HEK293 (cell line): ENCODE measurements around the gene KCNK15.

ENCODE experiments used
- CTCF ChIA-PET: fragments of 350-600 bp; formaldehyde crosslinking; extraction: SDS; loops from one replicate; lab custom pipeline; 2021; ENCODE audit warnings: antibody characterized with exemption; lab: Yijun Ruan, JAX
- POLR2A ChIA-PET: fragments of 300-600 bp; formaldehyde crosslinking; extraction: SDS; loops from one replicate; lab custom pipeline; 2020; ENCODE audit warnings: antibody characterized with exemption, inconsistent platforms; lab: Yijun Ruan, JAX
- H3K27ac ChIP-seq: fragments of 200-500 bp; sonication (Bioruptor generic); 2 replicates; pipeline ENCODE4 v1.5.1; 2014; ENCODE audit warnings: low read depth, low read length, control low read depth, inconsistent platforms; ENCODE audit errors: extremely low read depth
- H3K36me3 ChIP-seq, 2 experiments: fragments of 200-500 bp in 1 of 2; sonication (Bioruptor generic) in 1 of 2; 1 replicate in 1 of 2; 2 replicates in 1 of 2; pipeline ENCODE4 v1.5.1; 2014 to 2017; ENCODE audit warnings: inconsistent platforms in 2 of 2, low read length in 2 of 2; ENCODE audit not compliant: control insufficient read depth in 2 of 2, insufficient read depth in 1 of 2
- H3K4me1 ChIP-seq: fragments of 200-500 bp; sonication (Bioruptor generic); 2 replicates; pipeline ENCODE4 v1.5.1; 2014; ENCODE audit warnings: mild to moderate bottlenecking, low read length, inconsistent platforms; ENCODE audit not compliant: control insufficient read depth, insufficient read depth
- H3K4me3 ChIP-seq: 2 replicates; pipeline ENCODE4 v1.5.1; 2011; ENCODE audit warnings: low read depth, mild to moderate bottlenecking, control low read depth, low read length, moderate library complexity
- H3K9me3 ChIP-seq: fragments of 200-500 bp; sonication (Bioruptor generic); 2 replicates; pipeline ENCODE4 v1.5.1; 2014; ENCODE audit warnings: low read depth, low read length, inconsistent platforms; ENCODE audit not compliant: control insufficient read depth, insufficient read depth
- ATF2 ChIP-seq: fragments of 450-650 bp; formaldehyde crosslinking; IDR thresholded peaks from 2 replicates; pipeline ENCODE4 v1.5.1; 2016; ENCODE audit warnings: missing biosample characterization, missing genetic modification characterization, low read depth
- BCL11B ChIP-seq: fragments of 450-650 bp; formaldehyde crosslinking; IDR thresholded peaks from 2 replicates; pipeline ENCODE4 v1.5.1; 2016; ENCODE audit warnings: low read depth, missing biosample characterization, missing genetic modification characterization
- HIC1 ChIP-seq: fragments of 450-650 bp; formaldehyde crosslinking; IDR thresholded peaks from 2 replicates; pipeline ENCODE4 v1.5.1; 2016; ENCODE audit warnings: missing biosample characterization, missing genetic modification characterization
- OSR2 ChIP-seq: fragments of 450-650 bp; formaldehyde crosslinking; IDR thresholded peaks from 2 replicates; pipeline ENCODE4 v1.5.1; 2016; ENCODE audit warnings: missing biosample characterization, missing genetic modification characterization
- PBX3 ChIP-seq: sonication (generic); formaldehyde crosslinking; IDR thresholded peaks from 2 replicates; pipeline ENCODE4 v1.8.1; 2022; ENCODE audit warnings: mild to moderate bottlenecking, moderate library complexity, missing genetic modification reagents
- ZBTB17 ChIP-seq: fragments of 450-650 bp; formaldehyde crosslinking; IDR thresholded peaks from 2 replicates; pipeline ENCODE4 v1.5.1; 2016; ENCODE audit warnings: missing biosample characterization, missing genetic modification characterization
- ZBTB7A ChIP-seq: fragments of 450-650 bp; formaldehyde crosslinking; IDR thresholded peaks from 2 replicates; pipeline ENCODE4 v1.5.1; 2016; ENCODE audit warnings: low read depth, missing biosample characterization, missing genetic modification characterization
- ZEB2 ChIP-seq: fragments of 450-650 bp; formaldehyde crosslinking; IDR thresholded peaks from 2 replicates; pipeline ENCODE4 v1.5.1; 2016; ENCODE audit warnings: missing biosample characterization, missing genetic modification characterization
- ZFP3 ChIP-seq: fragments of 450-650 bp; formaldehyde crosslinking; IDR thresholded peaks from 2 replicates; pipeline ENCODE4 v1.5.1; 2016; ENCODE audit warnings: low read depth, missing biosample characterization, missing genetic modification characterization
- ZNF132 ChIP-seq: fragments of 450-650 bp; formaldehyde crosslinking; IDR thresholded peaks from 2 replicates; pipeline ENCODE4 v1.5.1; 2017; ENCODE audit warnings: missing biosample characterization, missing genetic modification characterization, borderline replicate concordance
- ZNF175 ChIP-seq: fragments of 450-650 bp; formaldehyde crosslinking; IDR thresholded peaks from 2 replicates; pipeline ENCODE4 v1.5.1; 2016; ENCODE audit warnings: missing biosample characterization, missing genetic modification characterization
- ZNF2 ChIP-seq: fragments of 450-650 bp; formaldehyde crosslinking; IDR thresholded peaks from 2 replicates; pipeline ENCODE4 v1.5.1; 2016; ENCODE audit warnings: missing biosample characterization, missing genetic modification characterization
- ZNF223 ChIP-seq: fragments of 450-650 bp; formaldehyde crosslinking; IDR thresholded peaks from 2 replicates; pipeline ENCODE4 v1.5.1; 2016; ENCODE audit warnings: missing biosample characterization, missing genetic modification characterization
- ZNF26 ChIP-seq: fragments of 450-650 bp; formaldehyde crosslinking; IDR thresholded peaks from 2 replicates; pipeline ENCODE4 v1.5.1; 2016; ENCODE audit warnings: missing biosample characterization, missing genetic modification characterization
- ZNF324 ChIP-seq: fragments of 450-650 bp; formaldehyde crosslinking; IDR thresholded peaks from 2 replicates; pipeline ENCODE4 v1.5.1; 2016; ENCODE audit warnings: missing biosample characterization, missing genetic modification characterization
- ZNF394 ChIP-seq: fragments of 450-650 bp; formaldehyde crosslinking; IDR thresholded peaks from 2 replicates; pipeline ENCODE4 v1.5.1; 2016; ENCODE audit warnings: missing biosample characterization, missing genetic modification characterization, mild to moderate bottlenecking, moderate library complexity, borderline replicate concordance
- ZNF518A ChIP-seq: fragments of 450-650 bp; formaldehyde crosslinking; conservative IDR thresholded peaks from 2 replicates; pipeline ENCODE4 v1.5.1; 2016; ENCODE audit warnings: low read depth, missing biosample characterization, missing genetic modification characterization
- ZNF530 ChIP-seq: fragments of 450-650 bp; formaldehyde crosslinking; IDR thresholded peaks from 2 replicates; pipeline ENCODE4 v1.5.1; 2016; ENCODE audit warnings: low read depth, missing biosample characterization, missing genetic modification characterization
- ZNF558 ChIP-seq: fragments of 450-650 bp; formaldehyde crosslinking; IDR thresholded peaks from 2 replicates; pipeline ENCODE4 v1.5.1; 2016; ENCODE audit warnings: missing biosample characterization, missing genetic modification characterization
- ZNF670 ChIP-seq: fragments of 450-650 bp; formaldehyde crosslinking; IDR thresholded peaks from 2 replicates; pipeline ENCODE4 v1.5.1; 2016; ENCODE audit warnings: missing biosample characterization, missing genetic modification characterization, low read depth
- ZNF692 ChIP-seq: fragments of 450-650 bp; formaldehyde crosslinking; IDR thresholded peaks from 2 replicates; pipeline ENCODE4 v1.5.1; 2016; ENCODE audit warnings: missing biosample characterization, missing genetic modification characterization
- ZSCAN30 ChIP-seq: fragments of 450-650 bp; IDR thresholded peaks from 2 replicates; pipeline ENCODE4 v1.5.1; 2018; ENCODE audit warnings: missing biosample characterization, mild to moderate bottlenecking, missing genetic modification characterization, moderate library complexity

The KCNK15 gene

GRCh38 chr20:44709380-44709779, 36.3 kb upstream of the KCNK15 start:
- Histone ChIP-seq H3K9me3 (no peaks in the 10 kb centered on the region), H3K4me1 (no peaks in the 10 kb centered on the region), H3K4me3 (no peak overlapping the region), H3K27ac (no peak overlapping the region), H3K36me3 (no peaks in the 10 kb centered on the region)
- POLR2A ChIA-PET = no interaction called here
- CTCF ChIA-PET = interaction anchor here (0.6 to 0.7 kb wide), 2 partner anchors 14 to 16 kb away, joined by 3 to 4 read pairs; no protein-coding TSS in a partner anchor
- TF ChIP-seq ATF2 (tag by site-specific recombination) (no peak), ZFP3 (tag by site-specific recombination) (no peak), ZEB2 (tag by site-specific recombination) (no peak), ZNF670 (tag by site-specific recombination) (no peak), ZNF175 (tag by site-specific recombination) (no peak), ZNF223 (tag by site-specific recombination) (no peak), ZNF558 (tag by site-specific recombination) (no peak), ZNF324 (no peak), ZNF530 (tag by site-specific recombination) (no peak), ZBTB17 (tag by site-specific recombination) (no peak), ZNF692 (tag by site-specific recombination) (no peak), OSR2 (no peak), ZBTB7A (no peak), ZNF518A (no peak)

GRCh38 chr20:44709797-44710196, 35.9 kb upstream of the KCNK15 start:
- Histone ChIP-seq H3K36me3 (no peaks in the 10 kb centered on the region), H3K4me1 (no peaks in the 10 kb centered on the region), H3K27ac (no peak overlapping the region), H3K9me3 (no peaks in the 10 kb centered on the region), H3K4me3 (no peak overlapping the region)
- TF ChIP-seq ZNF132 (no peak), ZSCAN30 (tag by site-specific recombination) (no peak), BCL11B (tag by site-specific recombination) (no peak), ZNF26 (tag by site-specific recombination) (no peak), PBX3 (CRISPR knock-in tag) (no peak), ZNF394 (tag by site-specific recombination) (no peak), HIC1 (tag by site-specific recombination) (no peak), ZNF2 (tag by site-specific recombination) (no peak)
- ChIA-PET POLR2A (interaction anchor here (0.6 kb wide), 1 partner anchor 200 kb away, joined by 3 read pairs; the partner anchor contains the start of gene PABPC1L), CTCF (no interaction called here)
